Measurements from ENCODE around the gene DPP3.
"Not testable (repeated sequence)": the region's sequence is repeated elsewhere in the genome, so short reads cannot be mapped to it uniquely, and the experiment has no call there.

The DPP3 gene

GRCh38 chr11:66524304-66525040 is 44.2 kb downstream of the DPP3 start:
- Histone ChIP-seq H3K9ac (ENCODE audit: low read depth, low read length) (no peak overlapping the region), H3K36me3 (ENCODE audit: control insufficient read depth, insufficient read depth, low read length) (peaks cover 19% of the 10 kb centered on the region), H3K4me3 (ENCODE audit: low read depth, low read length) (no peak overlapping the region), H3K4me1 (ENCODE audit: control insufficient read depth, insufficient read depth, low read length) (no peaks in the 10 kb centered on the region), H3K9me3 (ENCODE audit: control insufficient read depth, insufficient read depth, low read length) (no peaks in the 10 kb centered on the region), H3K27me3 (ENCODE audit: control insufficient read depth, insufficient read depth, low read length) (no peaks in the 10 kb centered on the region)

GRCh38 chr11:66529069-66529468 is 48.8 kb downstream of the DPP3 start:
- Histone ChIP-seq H3K4me1 (ENCODE audit: control insufficient read depth, insufficient read depth, low read length) (no peaks in the 10 kb centered on the region), H3K4me3 (ENCODE audit: low read depth, low read length) (no peak overlapping the region), H3K9ac (ENCODE audit: low read depth, low read length) (no peak overlapping the region)

GRCh38 chr11:66529655-66530054 is 49.4 kb downstream of the DPP3 start:
- no peaks in the 10 kb centered on the region for H3K27me3 ChIP-seq (ENCODE audit: control insufficient read depth, insufficient read depth, low read length)
- no peak overlapping the region for H3K9ac ChIP-seq (ENCODE audit: low read depth, low read length)
- peaks cover 4% of the 10 kb centered on the region for H3K36me3 ChIP-seq (ENCODE audit: control insufficient read depth, insufficient read depth, low read length)
- no peak overlapping the region for H3K4me3 ChIP-seq (ENCODE audit: low read depth, low read length)
- H3K9me3 ChIP-seq (ENCODE audit: control insufficient read depth, insufficient read depth, low read length) = no peaks in the 10 kb centered on the region
- no peaks in the 10 kb centered on the region for H3K4me1 ChIP-seq (ENCODE audit: control insufficient read depth, insufficient read depth, low read length)

More at GRCh38 chr11:66529069-66529468, 48.8 kb downstream of the DPP3 start:
- Histone ChIP-seq H3K9me3 (ENCODE audit: control insufficient read depth, insufficient read depth, low read length) (no peaks in the 10 kb centered on the region), H3K36me3 (ENCODE audit: control insufficient read depth, insufficient read depth, low read length) (peaks cover 4% of the 10 kb centered on the region), H3K27me3 (ENCODE audit: control insufficient read depth, insufficient read depth, low read length) (no peaks in the 10 kb centered on the region)

- Histone ChIP-seq H3K9me3 (ENCODE audit: control insufficient read depth, insufficient read depth, low read length) (no peaks in the 10 kb centered on the region), H3K36me3 (ENCODE audit: control insufficient read depth, insufficient read depth, low read length) (peaks cover 8% of the 10 kb centered on the region)
Observed at GRCh38 chr11:66530927-66531709, 50.9 kb downstream of the DPP3 start.

GRCh38 chr11:66531841-66532240 is 51.6 kb downstream of the DPP3 start:
- Histone ChIP-seq H3K4me3 (ENCODE audit: low read depth, low read length) (no peak overlapping the region), H3K4me1 (ENCODE audit: control insufficient read depth, insufficient read depth, low read length) (no peaks in the 10 kb centered on the region), H3K36me3 (ENCODE audit: control insufficient read depth, insufficient read depth, low read length) (peaks cover 4% of the 10 kb centered on the region), H3K9ac (ENCODE audit: low read depth, low read length) (no peak overlapping the region), H3K9me3 (ENCODE audit: control insufficient read depth, insufficient read depth, low read length) (no peaks in the 10 kb centered on the region), H3K27me3 (ENCODE audit: control insufficient read depth, insufficient read depth, low read length) (no peaks in the 10 kb centered on the region)

More at GRCh38 chr11:66530927-66531709, 50.9 kb downstream of the DPP3 start:
- H3K4me3 ChIP-seq (ENCODE audit: low read depth, low read length) = no peak overlapping the region
- no peaks in the 10 kb centered on the region for H3K4me1 ChIP-seq (ENCODE audit: control insufficient read depth, insufficient read depth, low read length)
- no peaks in the 10 kb centered on the region for H3K27me3 ChIP-seq (ENCODE audit: control insufficient read depth, insufficient read depth, low read length)
- H3K9ac ChIP-seq (ENCODE audit: low read depth, low read length) = no peak overlapping the region

- Histone ChIP-seq H3K9ac (ENCODE audit: low read depth, low read length) (no peak overlapping the region), H3K4me1 (ENCODE audit: control insufficient read depth, insufficient read depth, low read length) (no peaks in the 10 kb centered on the region), H3K36me3 (ENCODE audit: control insufficient read depth, insufficient read depth, low read length) (peaks cover 4% of the 10 kb centered on the region), H3K4me3 (ENCODE audit: low read depth, low read length) (no peak overlapping the region), H3K9me3 (ENCODE audit: control insufficient read depth, insufficient read depth, low read length) (no peaks in the 10 kb centered on the region), H3K27me3 (ENCODE audit: control insufficient read depth, insufficient read depth, low read length) (no peaks in the 10 kb centered on the region)
Observed at GRCh38 chr11:66532784-66533183, 52.5 kb downstream of the DPP3 start.

- no peak overlapping the region for H3K9ac ChIP-seq (ENCODE audit: low read depth, low read length)
- no peaks in the 10 kb centered on the region for H3K9me3 ChIP-seq (ENCODE audit: control insufficient read depth, insufficient read depth, low read length)
- H3K36me3 ChIP-seq (ENCODE audit: control insufficient read depth, insufficient read depth, low read length) = peaks cover 11% of the 10 kb centered on the region
- peaks cover 5% of the 10 kb centered on the region for H3K4me1 ChIP-seq (ENCODE audit: control insufficient read depth, insufficient read depth, low read length)
- no peak overlapping the region for H3K4me3 ChIP-seq (ENCODE audit: low read depth, low read length)
- no peaks in the 10 kb centered on the region for H3K27me3 ChIP-seq (ENCODE audit: control insufficient read depth, insufficient read depth, low read length)
Observed at GRCh38 chr11:66539170-66539869, 59.1 kb downstream of the DPP3 start.

- peaks cover 5% of the 10 kb centered on the region for H3K4me1 ChIP-seq (ENCODE audit: control insufficient read depth, insufficient read depth, low read length)
- H3K27me3 ChIP-seq (ENCODE audit: control insufficient read depth, insufficient read depth, low read length) = no peaks in the 10 kb centered on the region
- H3K9me3 ChIP-seq (ENCODE audit: control insufficient read depth, insufficient read depth, low read length) = no peaks in the 10 kb centered on the region
- no peak overlapping the region for H3K9ac ChIP-seq (ENCODE audit: low read depth, low read length)
- H3K36me3 ChIP-seq (ENCODE audit: control insufficient read depth, insufficient read depth, low read length) = peaks cover 11% of the 10 kb centered on the region
- H3K4me3 ChIP-seq (ENCODE audit: low read depth, low read length) = no peak overlapping the region
Observed at GRCh38 chr11:66539870-66540213, 59.6 kb downstream of the DPP3 start.

GRCh38 chr11:66540598-66540997 is 60.4 kb downstream of the DPP3 start:
- not testable (repeated sequence) for H3K4me3 ChIP-seq (ENCODE audit: low read depth, low read length); H3K36me3 ChIP-seq (ENCODE audit: control insufficient read depth, insufficient read depth, low read length); H3K9me3 ChIP-seq (ENCODE audit: control insufficient read depth, insufficient read depth, low read length); H3K9ac ChIP-seq (ENCODE audit: low read depth, low read length); H3K27me3 ChIP-seq (ENCODE audit: control insufficient read depth, insufficient read depth, low read length); H3K4me1 ChIP-seq (ENCODE audit: control insufficient read depth, insufficient read depth, low read length)

- Histone ChIP-seq H3K36me3 (ENCODE audit: control insufficient read depth, insufficient read depth, low read length) (peaks cover 7% of the 10 kb centered on the region), H3K4me3 (ENCODE audit: low read depth, low read length) (no peak overlapping the region), H3K9me3 (ENCODE audit: control insufficient read depth, insufficient read depth, low read length) (no peaks in the 10 kb centered on the region), H3K9ac (ENCODE audit: low read depth, low read length) (no peak overlapping the region), H3K27me3 (ENCODE audit: control insufficient read depth, insufficient read depth, low read length) (no peaks in the 10 kb centered on the region), H3K4me1 (ENCODE audit: control insufficient read depth, insufficient read depth, low read length) (peaks cover 5% of the 10 kb centered on the region)
Observed at GRCh38 chr11:66541892-66542291, 61.7 kb downstream of the DPP3 start.

- Histone ChIP-seq H3K36me3 (ENCODE audit: control insufficient read depth, insufficient read depth, low read length) (peaks cover 7% of the 10 kb centered on the region), H3K27me3 (ENCODE audit: control insufficient read depth, insufficient read depth, low read length) (no peaks in the 10 kb centered on the region), H3K4me1 (ENCODE audit: control insufficient read depth, insufficient read depth, low read length) (peaks cover 5% of the 10 kb centered on the region), H3K9me3 (ENCODE audit: control insufficient read depth, insufficient read depth, low read length) (no peaks in the 10 kb centered on the region), H3K4me3 (ENCODE audit: low read depth, low read length) (no peak overlapping the region), H3K9ac (ENCODE audit: low read depth, low read length) (no peak overlapping the region)
Observed at GRCh38 chr11:66542362-66542761, 62.1 kb downstream of the DPP3 start.
